SIG-M5 treated with dmso at 0.1 percent for 504 hours (cell line): ENCODE results near the gene DOC2B.
"Not testable (repeated sequence)": the region's sequence is repeated elsewhere in the genome, so short reads cannot be mapped to it uniquely, and the experiment has no call there.

Experiments
- DNase-seq: peaks from one replicate; lab custom pipeline; 2025; ENCODE audit not compliant: unreplicated experiment; lab: John Stamatoyannopoulos, UW

DOC2B gene

DNA sequence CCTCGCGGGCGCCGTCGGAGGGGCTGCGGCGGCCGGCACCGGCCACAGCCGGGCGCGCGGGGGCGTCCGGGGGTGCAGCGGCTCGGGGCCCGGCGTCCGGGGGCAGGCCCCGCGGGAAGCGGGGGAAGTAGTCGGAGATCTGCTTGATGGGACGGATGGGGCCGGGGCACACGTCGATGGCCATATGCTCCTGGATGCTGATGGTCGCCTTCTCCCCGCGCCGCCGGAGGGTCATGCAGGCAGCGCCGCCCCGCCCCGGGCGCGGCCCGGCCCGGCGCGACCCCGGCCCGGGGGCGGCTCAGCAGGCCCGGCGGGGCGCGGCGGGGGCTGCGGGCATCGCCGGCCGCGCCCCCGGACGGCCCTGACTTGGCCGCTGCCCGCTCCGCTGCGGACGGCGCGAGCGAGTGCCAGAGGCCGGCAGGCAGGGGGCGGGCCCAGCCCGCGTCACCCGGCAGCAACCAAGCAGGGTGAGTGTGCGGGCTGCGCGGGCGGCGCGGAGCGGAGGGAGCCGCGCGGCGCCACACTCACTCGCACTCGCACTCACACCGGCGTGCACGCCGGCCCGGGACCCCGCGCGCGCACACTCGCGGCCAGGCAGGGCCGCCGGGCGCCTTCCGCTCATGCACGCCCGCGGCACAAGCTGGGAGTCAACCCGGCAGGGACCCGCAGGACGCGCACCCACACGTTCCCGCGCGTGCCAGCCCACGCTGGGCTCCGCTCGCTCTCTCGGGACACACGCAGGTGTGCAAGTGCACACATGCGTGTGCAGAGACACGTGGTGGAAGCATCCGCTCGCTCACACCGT lies at the start of gene DOC2B:
TSS of gene DOC2B (minus strand) at position 406 of the 805 bp plus-strand sequence. CDS start at position 235, 171 bp downstream.
- no peak for DNase-seq

DNA sequence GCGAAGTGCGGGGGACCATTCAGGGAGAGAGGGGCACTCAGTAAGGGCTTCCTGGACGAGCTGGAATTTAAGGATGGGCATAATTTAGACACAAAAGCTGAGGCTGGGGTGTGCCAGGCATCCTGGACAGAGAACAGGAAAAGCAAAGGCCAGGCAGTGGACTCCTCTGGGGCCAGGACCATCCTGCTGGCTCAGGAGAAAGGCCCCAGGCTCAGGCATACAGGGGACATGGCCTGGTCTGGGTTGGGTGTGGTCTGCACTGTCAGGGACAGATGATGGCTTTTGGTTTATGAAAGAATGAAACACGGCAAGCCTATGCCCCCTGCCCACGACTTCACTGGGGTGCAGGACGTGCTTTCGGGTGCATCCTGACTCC lies 48.9 kb upstream of the DOC2B start:
- DNase-seq = no peak

DNA sequence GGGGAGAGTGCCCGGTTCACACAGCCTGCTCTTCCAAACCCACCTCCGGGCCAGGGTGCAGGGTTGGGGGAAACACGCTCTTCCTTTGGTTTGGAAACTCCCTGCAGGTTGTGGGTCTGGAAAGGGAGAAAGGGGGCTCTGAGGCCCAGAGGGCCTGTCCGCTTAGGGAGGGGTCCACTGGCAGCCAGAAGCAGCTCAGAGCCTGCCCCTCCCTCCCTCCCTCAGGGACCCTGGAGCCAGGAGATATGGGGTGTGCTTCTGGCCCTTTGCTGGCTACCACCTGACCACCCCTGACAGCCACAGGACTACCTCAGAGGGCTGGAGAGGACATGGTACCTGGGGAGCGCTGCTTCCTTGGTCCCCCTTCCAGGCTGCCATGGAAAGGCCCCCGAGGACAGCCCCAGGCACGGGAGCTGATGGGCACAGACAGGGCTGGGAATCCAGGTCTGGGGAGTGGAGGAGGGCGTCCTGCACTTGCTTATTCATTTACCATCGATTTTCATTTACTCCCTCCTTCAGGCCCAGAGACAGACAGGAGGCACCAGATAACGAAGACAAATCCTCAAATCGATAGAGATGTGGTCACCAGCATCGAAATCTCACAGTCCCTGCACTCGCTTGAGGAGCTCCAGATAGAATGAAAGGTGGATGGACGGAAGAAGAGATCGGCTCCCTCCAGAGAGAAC lies 48.4 kb upstream of the DOC2B start:
- no peak for DNase-seq

DNA sequence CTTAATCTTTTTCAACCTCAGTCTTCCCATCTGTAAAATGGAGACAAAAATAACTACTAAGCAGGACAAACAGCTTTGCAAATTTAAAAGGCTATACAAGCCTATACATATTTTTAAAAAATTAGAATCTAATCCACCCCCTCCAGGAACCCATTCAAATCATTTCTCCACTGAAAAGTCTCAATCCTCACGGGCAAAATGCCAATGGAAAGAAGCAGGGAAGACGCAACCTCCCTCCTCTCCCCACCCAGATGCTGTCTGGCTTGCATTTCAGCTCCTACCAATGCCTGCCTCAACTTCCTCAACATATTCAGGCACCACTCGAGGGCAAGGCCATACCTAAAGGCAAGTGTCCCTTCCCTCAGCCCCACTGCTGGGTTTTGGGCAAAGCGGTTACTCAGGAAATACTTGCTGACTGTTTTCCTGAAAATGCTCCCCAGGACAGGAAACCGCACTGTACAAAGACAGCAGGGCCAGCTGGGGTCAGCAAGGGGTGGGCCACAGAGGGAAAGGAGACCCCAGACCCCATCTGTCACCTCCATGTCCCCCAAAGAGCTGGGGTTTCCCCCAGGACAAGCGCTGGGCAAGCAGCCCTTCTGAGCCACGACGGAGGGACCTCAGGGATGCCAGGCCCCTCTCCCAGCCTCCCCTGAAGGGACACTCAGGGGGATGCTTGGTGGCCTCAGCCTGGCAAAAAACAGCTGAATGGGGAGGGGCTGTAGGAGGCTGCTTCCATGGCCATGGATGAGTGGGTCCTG lies 47.7 kb upstream of the DOC2B start:
- no peak for DNase-seq

DNA sequence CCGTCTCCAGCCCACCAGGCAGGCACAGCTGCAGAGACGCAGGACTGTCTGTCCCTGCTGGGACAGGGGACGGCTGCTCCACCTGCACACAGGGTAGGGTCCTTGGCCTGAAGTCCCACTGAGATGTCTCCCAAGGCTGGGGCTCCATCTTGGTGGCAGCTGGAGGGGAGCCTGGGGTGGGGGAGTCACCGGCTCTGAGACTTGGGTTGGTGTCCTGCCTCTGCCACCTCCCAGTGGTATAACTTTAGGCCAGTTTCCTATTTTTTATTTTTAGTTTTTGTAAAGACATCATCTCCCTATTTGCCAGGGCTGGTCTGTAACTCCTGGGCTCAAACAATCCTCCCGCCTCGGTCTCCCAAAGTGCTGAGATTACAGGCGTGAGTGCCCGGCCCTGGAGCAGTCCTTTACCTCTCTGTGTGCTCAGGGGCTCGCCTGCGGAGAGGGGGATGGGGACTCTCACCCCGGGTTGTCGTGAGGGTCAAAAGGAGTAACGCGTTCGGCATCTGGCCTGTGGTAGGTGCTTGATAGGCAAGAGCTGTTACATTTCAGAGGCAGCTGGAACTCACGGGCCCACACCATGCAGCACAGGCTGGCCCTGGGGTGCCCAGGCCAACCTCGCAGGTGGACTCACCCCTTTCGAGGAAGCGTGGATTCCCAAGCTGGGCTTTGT lies 46.6 kb upstream of the DOC2B start:
- DNase-seq = no peak

DNA sequence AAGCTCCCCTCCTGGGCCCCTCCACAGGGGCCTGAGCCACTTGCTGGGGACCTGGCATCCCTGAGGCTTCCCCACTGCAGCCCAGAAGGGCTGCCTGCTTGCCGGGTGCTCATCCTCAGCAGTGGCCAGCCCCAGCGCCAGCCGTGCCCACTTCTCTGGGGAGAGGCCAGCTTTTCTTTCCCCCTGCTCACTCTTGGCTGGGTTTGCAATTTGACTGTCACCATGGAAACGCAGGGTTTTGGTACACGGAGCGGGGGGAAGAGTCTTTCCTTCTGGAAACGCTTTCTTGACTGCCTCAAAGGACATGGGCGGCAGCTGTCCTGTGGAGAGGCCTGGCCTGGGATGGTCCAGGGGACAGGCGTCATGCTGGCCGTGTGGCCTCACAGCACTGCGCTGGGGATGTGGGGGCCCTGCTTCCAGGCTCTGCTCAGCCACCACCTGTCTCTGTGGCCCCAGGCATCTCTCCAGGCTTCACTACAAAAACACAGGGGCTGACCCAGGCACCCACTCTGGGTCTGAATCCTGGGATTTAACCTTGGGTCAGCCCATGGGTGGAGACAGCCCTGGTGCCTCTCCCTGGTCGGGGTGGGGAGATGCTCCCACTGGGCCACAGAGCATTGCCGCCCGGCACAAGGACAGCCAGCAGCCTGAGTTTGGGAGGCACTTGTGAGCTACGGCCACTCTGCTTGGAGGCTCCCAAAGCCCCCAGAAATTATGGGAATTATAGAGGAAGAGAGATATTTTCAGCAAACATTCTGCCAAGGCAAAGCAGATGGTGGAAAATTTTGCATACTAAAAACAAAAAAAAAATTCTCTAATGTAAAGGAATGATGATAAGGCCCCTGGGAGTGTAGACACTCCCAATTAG lies 45.9 kb upstream of the DOC2B start:
- DNase-seq = no peak

DNA sequence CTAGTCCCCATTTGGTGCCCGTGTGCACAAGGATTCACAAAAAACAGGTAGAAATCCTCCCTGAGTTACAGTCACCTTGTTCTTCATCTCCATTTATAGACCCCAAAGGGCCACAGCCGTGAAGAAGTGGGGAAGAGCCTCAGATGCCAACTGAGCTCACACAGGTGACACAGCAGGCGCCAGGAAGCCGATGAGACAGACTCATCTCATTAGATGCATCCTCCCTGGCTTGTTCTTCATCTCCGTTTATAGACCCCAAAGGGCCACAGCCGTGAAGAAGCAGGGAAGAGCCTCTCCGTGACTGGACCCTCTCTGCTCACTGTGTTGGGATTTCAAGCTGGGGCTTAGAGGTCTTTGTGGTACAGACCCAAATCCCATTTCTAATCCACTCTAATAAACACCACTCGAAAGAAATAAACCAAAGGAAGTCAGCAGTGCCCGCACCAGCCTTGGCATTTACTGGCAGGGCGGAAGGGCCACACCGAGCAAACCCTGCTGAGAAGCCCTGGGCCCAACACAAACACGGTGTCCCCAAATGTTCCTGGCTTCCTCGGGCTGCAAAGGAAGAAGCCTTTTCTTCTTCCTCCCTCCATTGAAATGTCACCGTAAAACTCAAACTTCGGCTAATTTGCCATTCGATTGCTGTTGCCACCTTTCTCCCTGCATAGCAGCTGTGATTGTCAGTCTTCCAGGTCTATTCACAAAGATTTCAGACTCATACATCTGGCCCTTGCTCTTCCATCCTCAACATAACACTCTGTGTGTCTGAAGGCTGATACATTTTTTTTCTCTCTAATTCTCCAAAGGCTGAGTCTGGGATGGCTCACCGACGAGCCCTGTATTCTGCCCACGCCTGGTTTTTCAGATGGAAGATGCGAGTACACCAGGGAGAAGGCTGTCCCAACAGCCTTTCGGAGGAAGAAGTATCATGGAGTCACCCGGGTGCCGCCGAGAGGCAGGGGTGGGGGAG lies 44.9 kb upstream of the DOC2B start:
- DNase-seq = no peak

DNA sequence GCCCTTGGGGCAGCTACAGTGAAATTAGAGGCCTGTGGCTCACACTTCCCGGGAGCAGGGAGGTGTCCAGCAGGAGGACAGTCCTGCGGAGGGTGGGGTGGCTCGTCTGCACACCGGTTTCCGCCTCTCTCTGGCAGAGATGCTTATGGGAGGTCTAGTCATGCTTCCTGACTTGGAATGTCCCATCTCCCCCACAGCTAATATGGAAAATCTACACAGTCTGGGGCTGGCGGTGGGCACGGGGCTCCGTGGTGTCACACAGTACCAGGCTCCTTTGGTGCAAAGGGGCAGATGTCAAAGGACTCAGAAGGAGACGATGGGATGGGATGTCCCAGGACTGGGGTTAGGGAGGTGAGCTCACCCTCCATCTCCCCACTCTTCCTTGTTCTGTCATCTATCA lies 44.1 kb upstream of the DOC2B start:
- no peak for DNase-seq

DNA sequence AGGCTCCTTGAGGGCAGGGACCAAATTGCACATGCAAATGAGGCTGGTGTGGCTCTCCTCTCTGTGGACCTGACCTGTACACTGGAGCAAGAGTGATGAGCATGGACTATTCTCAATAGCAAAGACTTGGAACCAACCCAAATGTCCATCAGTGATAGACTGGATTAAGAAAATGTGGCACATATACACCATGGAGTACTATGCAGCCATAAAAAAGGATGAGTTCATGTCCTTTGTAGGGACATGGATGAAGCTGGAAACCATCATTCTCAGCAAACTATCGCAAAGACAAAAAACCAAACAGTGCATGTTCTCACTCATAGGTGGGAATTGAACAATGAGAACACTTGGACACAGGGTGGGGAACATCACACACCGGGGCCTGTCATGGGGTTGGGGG lies 43.1 kb upstream of the DOC2B start:
- not testable (repeated sequence) for DNase-seq

DNA sequence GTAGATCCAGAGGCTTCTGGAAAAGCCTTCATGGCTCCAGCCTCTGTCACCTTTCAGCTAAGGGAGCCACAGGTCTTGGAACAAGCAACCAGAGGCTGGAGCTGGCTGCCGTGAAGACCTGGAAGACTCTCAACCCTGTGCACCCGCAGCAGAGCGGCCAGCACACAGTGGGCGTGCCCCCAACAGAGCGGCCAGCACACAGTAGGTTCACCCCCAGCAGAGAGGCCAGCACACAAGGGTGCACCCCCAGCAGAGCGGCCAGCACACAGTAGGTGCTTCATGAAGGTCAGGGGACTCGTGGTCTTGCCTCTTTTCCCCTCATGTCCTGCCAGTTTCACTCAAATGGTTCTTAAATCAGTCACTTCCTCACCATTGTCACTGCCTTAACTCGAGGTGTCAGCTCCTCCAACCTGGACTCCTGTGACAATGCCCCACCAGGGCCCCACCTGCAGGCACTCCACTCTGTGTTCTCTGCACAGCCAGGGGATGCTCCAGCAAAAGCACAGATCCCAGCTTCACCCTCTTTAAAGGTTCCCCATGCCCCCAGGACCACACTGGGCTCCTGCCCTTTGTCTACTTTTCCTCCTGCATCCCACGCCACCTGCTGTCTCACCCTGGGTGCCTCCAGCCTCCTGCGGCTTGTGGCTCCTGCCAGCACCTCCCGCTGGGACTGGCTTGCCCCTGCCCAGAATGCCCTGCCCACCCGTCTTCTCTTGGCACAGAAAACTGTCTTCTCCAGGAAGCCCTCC lies 42.4 kb upstream of the DOC2B start:
- DNase-seq = no peak

DNA sequence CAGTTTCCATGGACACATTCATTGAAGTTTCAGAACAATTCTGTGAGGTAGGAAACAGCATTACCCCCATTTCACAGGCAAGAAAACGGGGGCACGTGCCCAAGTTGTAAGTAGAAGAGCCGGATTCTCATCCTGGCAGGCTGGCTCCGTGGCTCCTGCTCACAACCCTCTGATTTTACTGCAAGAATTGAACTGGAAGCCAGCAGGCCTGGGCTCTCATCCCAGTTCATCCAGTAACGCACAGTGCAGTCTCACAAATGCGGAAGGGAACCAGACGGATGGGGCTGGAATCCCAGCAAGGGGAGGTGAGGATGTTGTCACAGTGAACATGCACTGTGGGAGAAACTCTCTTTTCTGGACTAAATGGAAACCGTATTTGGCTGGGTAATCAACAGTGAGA lies 40.7 kb upstream of the DOC2B start:
- no peak for DNase-seq

DNA sequence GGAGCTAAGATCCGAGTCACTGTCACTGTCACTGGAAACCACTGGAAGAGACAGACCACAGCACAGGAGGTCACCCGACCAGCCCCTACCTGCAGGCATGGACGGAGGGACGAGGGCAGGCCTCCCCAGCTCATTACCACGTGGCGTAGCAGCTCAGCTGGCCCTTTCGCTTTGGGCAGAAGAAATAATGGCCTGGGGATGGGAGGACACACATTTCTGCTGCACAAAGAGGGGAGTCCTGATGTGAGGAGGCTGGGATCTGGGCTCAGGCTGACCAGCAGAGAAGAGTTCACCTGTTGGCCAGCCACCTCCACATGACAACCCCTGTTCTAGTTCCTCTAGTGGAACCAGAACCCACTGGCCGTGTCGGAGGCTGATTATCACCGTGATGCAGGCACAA lies 38.2 kb upstream of the DOC2B start:
- no peak for DNase-seq

DNA sequence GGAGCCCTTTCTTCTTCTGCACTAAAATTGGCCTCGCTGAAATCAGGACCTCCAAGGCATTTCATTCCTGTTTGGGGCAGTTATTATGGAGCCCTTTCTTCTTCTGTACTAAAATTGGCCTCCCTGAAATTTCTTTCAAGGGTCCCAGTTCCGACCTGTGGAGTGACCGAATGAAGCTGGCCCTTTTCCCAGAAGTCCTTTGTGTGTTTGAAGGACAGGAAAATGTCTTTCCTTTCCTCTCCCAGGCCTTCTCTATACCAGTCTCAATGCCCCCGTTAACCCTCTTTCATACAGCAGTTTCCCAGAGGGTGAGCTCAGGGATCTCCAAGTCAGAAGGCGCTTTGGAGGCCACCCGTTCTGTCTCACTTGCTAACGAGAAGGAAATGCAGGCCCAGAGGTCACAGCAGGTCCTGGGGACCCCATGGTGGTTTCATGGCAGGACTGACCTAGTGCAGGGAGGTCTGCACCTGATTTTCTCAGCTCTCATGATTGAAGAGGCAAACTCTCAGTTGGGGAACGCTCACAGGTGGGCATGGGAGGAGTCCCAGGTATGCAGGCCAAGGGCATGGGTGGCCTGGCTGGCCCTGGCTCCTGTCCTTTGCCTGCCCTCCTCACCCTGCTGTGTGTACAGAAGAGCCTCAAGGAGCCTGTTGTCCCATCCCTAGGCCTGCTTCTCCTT lies 37.1 kb upstream of the DOC2B start:
- no peak for DNase-seq

DNA sequence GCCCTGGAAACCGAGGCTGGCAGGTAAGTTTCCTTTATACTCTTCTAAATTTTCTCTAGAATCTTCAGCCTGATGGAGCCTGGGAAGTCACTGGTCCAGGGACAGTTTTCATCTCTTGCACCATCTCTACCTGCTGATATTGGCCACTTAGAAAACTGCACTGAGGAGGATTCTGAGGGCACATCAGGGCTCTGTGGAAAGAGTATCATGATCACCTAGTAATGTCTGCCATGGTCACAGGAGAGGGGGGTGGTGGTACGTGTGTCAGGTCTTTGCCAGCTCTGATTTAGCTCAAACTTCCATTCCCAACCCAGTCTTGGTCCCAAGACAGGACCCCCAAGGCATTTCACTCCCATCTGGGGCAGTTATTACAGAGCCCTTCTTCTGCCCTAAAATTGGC lies 35.2 kb upstream of the DOC2B start:
- no peak for DNase-seq

DNA sequence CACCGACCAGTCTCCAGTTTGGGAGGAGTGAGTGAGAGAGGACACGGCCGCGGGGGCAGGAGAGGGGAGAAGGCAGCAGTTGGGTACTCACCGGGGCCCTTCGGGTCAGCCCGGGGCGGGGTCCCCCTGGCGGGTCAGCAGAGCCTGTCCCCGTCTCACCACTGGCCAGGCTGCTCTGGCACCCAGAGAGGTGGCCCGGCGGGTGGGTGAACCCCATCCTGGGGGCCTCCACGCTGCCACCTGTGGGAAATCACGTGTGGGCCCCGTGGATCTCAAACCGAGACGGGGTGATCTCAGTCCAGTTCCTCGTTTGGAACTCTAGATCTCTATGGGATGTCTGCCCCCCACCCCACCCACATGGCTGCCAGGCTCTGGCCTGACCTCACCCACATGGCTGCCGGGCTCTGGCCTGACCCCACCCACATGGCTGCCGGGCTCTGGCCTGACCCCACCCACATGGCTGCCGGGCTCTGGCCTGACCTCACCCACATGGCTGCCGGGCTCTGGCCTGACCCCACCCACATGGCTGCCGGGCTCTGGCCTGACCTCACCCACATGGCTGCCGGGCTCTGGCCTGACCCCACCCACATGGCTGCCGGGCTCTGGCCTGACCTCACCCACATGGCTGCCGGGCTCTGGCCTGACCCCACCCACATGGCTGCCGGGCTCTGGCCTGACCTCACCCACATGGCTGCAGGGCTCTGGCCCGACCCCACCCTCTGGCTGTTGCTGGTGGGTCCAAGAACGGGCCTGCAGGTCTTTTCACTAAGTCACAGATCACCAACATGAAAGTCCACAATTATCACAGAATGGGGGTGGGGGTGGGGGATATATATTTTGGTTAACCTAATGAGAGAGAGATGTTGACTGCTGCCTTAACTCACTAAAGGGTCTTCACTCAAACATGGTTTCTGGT lies 34.4 kb upstream of the DOC2B start:
- peak; percentile 19 for DNase-seq

DNA sequence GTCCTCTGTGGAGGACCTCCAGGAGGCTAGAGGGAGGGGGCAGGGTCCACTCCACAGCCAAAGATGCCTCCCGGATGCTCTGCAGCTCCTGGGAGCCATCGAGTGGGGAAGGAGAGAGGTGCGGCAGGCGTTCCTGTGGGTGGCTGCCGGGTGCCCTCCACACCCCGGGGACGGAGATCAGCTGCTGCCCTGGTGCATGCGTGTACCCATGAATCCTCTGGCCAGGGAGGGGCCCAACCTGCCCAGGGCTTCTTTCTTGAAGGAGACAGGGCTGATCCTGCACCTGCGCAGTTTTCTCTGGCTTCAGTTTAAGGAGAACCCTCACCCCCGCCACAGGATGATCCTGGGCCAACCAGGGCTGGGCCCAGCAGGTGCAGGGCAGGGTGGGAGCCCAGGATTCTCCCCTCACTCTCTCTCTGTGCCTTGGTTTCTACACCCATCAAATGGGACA lies 33.5 kb upstream of the DOC2B start:
- no peak for DNase-seq
